GM21526 (cell line): ENCODE measurements around the gene KNDC1.
A peak's percentile ranks its signal among the peaks of the same experiment; 100 is the strongest.

Experiments
- ATAC-seq: cut with Tn5 transposase; IDR thresholded peaks from one replicate; pipeline ENCODE4 v1.9.1; 2021; ENCODE audit warnings: moderate library complexity; ENCODE audit not compliant: unreplicated experiment, low FRiP score

KNDC1 gene

DNA sequence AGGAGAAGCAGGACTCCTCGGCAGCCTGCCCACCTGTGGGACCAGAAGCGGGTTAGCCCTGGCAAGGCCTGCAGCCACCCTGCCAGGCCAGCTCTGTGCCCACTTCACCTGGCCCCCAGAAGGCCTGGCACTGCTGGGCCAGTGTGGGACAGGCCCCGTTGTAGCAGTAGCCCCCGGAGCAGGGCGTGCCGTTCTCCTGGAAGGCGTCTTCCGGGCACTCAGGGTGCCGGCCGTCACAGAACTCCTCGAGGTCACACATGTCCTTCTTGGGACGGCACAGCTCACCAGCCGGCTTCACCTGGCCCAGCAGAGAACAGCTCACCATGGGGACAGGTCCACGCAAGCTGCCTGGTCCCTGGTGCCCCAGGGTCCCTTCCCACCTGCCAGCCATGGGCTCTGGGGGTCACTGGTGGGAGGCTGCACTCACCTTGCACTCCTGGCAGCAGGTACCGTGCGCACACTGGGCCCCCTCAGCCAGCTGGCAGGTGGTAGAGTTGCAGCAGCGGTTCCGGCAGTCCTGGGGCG, 110.8 kb downstream of the KNDC1 start:
- no peak for ATAC-seq

DNA sequence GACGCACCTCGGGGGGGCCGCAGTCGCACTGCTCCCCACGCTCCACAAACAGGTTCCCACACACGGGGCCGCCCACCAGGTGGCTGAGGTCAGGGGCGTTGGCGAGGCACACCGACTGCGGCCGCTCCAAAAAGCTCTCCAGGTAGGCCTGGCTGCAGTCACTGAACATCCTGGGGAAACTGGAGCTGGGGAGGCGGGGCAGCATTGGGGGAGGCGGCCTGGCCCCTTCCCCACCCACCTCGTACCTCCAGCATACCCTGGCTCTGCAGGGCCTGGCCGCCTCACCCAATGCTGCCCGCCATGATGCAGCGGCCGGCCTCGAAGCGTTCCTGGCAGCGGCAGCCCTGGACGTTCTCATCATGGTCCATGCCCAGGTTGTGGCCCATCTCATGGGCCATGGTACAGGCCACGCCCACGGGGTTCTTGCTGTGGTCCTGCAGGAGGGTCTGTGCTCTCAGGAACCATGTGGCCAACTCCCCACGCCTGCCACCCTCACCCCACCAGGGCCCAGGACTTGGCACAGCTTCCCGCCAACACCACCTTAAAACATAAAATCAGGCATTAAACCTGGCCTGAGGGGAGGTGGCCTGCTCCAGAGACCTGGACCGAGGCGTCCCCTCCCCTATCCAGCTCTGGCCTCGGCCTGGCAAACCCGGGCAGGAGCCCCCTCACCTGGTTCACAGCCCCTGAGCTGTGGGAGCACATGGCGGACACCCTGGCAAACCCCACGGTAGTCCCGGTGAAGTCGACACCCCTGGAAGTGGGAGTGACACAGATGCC, 111.7 kb downstream of the KNDC1 start:
- ATAC-seq = no peak

DNA sequence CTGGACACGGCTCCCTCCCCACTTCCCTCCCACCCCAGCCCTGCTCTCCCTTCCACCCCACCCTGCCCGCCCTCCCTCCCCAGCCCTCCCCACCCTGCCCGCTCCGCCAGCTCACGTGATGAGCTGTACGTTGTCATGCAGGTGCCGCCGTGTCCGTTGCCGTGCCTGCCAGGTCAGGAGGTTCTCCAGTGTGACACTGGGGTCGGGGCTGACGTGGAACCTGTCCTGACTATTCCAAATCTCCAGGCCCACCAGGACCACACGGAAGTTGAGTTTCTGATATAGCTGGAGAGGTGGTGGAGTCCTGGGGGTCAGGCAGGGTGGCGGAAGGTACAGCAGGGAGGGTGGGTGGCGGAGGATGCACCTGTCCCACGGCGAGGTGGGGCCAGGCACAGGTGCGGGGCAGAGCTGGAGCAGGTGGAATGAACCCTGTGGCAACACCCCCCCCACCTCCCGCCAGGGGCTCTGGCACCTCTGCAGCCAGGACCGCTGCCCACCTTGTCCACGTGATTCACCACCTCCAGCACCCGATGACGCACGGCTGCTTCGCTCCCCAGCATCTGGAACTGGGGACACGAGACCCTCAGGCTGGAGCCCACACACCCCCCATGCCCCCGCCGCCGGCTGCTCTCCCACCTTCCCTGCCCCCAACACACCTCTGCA, 112.4 kb downstream of the KNDC1 start:
- no peak for ATAC-seq

DNA sequence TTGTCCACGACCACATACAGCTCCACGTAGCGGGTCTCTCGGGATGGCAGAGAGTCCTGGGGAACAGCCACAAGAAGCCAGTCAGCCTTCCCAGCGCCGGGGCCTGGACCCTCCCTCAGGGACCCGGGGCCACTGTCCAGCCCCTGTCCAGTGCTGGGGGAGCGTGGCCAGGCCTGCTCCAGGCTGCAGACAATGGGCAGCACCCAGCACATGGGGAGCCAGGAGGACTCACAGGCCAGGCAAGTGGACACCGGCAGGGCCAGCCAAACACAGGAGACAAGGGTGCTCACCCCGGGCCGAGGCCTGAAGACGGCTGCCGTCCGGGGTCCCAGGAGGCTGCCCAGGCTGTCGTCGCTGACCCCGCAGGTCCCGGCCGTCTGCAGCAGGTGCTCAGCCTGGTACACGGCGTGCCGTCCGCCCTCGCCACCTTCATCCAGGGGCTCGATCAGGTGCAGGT, 113.0 kb downstream of the KNDC1 start:
- ATAC-seq = no peak

GRCh38 chr10:133273534-133274143, 113.6 kb downstream of the KNDC1 start:
- ATAC-seq = no peak

GRCh38 chr10:133274751-133275683, 115.0 kb downstream of the KNDC1 start:
- ATAC-seq = peak; percentile 45

- peak; percentile 39 for ATAC-seq
These were observed 115.7 kb downstream of the KNDC1 start for GRCh38 chr10:133275684-133276092.
